Measurements from ENCODE around the gene LAPTM5. TPM values are rescaled to one million over a fixed set of nuclear protein-coding genes. Genes with fewer than 3 reads are reported as not detected.

Gene LAPTM5
- total RNA-seq, 3 donors from 2014 or later: 41.3 to 130 (median 70.1) TPM

DNA sequence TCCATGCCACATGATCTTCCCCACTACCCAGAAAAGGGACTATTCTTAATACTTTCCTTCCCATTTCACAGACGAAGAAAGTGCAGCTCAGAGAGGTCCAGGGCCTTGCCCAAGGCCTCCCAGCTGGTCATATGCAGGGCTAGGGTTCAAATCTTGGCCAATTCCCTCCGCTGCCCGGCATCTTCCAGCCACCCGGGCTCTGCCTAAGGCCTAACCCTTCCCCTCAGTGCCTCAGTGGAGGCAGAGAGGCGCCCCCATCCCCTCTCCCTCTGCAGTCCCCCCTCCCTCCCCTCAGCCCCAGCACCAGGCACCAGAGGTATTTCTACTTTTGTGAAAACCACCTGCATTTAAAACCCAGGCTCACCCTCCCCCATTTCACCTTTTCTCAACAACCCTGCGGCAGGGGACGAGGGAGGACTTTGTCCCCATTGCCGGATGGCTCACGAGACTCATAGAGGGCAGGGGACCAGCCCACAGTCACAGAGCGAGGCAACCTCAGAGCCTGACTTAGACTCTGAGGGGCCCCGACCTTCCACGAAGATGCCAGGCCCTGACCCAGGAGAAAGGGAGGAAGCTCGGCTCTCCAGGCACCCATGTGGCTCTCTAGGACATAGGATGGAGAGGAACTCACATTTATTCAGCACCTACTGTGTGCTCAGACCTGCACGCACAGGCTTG, 12.3 kb downstream of the LAPTM5 start:
- intact Hi-C loops (cut with DNase I; ENCODE audit: low total_unique reads): no loop called here
- no peaks in the 10 kb centered on the region for H3K27me3 ChIP-seq
- H3K4me3 ChIP-seq: no peak overlapping the region

DNA sequence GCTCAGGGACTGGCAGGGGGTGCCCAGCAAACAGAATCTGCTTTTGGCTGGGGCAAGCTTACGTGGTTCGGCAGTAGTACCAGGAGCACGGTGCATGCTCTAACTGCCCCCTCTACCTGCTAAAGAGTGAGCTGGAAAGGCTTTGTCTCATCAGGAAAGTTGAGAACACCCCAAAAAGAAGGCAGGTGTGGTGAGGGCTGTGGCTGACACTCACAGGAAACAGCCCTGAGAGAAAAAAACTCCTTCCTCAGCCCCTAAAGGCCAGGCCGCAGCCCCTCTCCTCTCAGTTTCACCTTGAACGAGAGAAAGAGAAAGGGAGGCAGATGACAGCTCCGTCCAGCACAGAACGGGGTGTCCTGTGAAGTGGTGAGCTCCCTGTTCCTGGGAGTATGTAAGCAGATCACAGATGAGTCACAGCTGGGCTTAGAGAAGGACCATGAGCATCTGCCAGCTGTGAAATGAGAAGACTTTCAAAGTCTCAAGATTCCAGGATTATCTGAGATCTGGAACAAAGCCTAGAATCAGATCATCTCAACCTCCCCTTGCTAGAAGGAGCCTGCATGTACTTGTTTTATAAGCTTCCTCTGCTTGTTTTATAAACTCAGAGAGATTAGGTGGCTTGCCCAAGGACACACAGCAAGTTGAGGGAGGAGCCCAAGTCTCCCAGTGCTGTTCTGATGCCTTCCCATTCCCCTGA, 13.4 kb downstream of the LAPTM5 start:
- intact Hi-C loops (cut with DNase I; ENCODE audit: low total_unique reads): no loop called here
- H3K9me3 ChIP-seq: no peaks in the 10 kb centered on the region
- H3K27me3 ChIP-seq: no peaks in the 10 kb centered on the region
- no peak for DNase-seq (ENCODE audit: low spot score in 2 of 2)
- no peak overlapping the region for H3K4me3 ChIP-seq
- H3K27ac ChIP-seq: no peak overlapping the region
- H3K36me3 ChIP-seq: no peaks in the 10 kb centered on the region
- TF ChIP-seq POLR2A (IDR thresholded peaks at IDR 0.05) (no peak), POLR2AphosphoS5 (IDR thresholded peaks at IDR 0.05) (no peak)
- TF ChIP-seq, protein P1, sequence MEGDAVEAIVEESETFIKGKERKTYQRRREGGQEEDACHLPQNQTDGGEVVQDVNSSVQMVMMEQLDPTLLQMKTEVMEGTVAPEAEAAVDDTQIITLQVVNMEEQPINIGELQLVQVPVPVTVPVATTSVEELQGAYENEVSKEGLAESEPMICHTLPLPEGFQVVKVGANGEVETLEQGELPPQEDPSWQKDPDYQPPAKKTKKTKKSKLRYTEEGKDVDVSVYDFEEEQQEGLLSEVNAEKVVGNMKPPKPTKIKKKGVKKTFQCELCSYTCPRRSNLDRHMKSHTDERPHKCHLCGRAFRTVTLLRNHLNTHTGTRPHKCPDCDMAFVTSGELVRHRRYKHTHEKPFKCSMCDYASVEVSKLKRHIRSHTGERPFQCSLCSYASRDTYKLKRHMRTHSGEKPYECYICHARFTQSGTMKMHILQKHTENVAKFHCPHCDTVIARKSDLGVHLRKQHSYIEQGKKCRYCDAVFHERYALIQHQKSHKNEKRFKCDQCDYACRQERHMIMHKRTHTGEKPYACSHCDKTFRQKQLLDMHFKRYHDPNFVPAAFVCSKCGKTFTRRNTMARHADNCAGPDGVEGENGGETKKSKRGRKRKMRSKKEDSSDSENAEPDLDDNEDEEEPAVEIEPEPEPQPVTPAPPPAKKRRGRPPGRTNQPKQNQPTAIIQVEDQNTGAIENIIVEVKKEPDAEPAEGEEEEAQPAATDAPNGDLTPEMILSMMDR (IDR thresholded peaks at IDR 0.05): no peak
- no peaks in the 10 kb centered on the region for H3K4me1 ChIP-seq

More for the DNA sequence above, 12.3 kb downstream of the LAPTM5 start:
- Histone ChIP-seq H3K4me1 (no peaks in the 10 kb centered on the region), H3K36me3 (no peaks in the 10 kb centered on the region), H3K27ac (peak overlapping the region; percentile 30 to 43), H3K9me3 (no peaks in the 10 kb centered on the region)
- DNase-seq (ENCODE audit: low spot score in 2 of 2): no peak
- TF ChIP-seq POLR2AphosphoS5 (IDR thresholded peaks at IDR 0.05): no peak
- no peak for TF ChIP-seq POLR2A (IDR thresholded peaks at IDR 0.05)
- TF ChIP-seq, protein P1 (IDR thresholded peaks at IDR 0.05): no peak

DNA sequence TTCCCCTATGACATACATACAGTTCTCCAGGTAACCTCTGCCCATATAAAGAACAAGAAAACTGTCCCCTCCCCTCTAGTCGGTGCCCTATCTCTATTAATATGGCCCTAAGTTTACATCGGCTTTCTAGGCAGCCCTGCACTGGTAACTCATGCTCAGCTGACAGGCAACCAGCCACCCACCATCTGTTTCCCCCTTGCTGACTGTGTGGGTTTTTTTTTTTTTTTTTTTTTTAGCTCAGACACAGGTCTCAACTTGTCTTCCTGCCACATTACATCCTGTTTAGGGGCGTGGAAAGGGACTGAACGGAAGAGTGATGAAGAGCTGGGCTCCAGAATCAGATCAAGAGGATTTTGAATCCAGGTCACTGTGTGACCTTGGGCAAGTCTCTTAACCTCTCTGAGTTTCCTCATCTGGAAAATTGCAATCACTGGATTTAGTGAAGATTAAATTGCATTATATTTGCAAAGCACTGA, 14.0 kb downstream of the LAPTM5 start:
- Histone ChIP-seq H3K36me3 (no peaks in the 10 kb centered on the region), H3K27ac (no peak overlapping the region), H3K4me1 (no peaks in the 10 kb centered on the region), H3K9me3 (no peaks in the 10 kb centered on the region), H3K4me3 (no peak overlapping the region), H3K27me3 (no peaks in the 10 kb centered on the region)
- no peak for TF ChIP-seq POLR2AphosphoS5 (IDR thresholded peaks at IDR 0.05)
- TF ChIP-seq POLR2A (IDR thresholded peaks at IDR 0.05): no peak
- TF ChIP-seq, protein P1 (IDR thresholded peaks at IDR 0.05): no peak
- no peak for DNase-seq (ENCODE audit: low spot score in 2 of 2)
- intact Hi-C loops (cut with DNase I; ENCODE audit: low total_unique reads): no loop called here

DNA sequence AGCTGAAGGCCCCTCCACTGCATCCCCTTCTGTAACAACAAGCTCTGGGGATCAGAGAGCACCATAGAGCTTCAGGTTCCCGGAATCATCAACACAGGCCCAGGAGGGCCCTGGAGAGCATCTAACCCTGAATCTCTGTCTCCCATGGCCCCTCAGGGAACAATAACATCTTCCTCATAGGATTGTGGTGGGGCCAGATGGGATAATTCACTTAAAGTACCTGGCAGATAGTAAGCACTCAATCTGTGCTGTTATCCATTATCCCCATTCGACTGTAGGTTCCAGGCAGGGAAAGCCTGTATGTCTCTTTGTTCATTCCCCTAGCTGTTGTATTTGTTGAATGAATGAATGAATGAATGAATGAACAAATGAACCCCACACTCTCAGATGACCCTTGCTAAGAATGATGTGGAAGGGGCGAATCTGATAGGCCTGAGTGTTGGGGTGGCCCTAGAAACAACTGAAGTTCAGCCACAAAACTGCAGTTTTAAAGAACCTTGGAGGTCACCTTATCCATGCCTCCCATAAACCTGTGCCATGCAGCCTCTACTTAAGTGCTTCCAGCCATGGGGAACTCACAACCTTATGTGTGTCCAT, 14.5 kb downstream of the LAPTM5 start:
- TF ChIP-seq POLR2A (IDR thresholded peaks at IDR 0.05): no peak
- TF ChIP-seq POLR2AphosphoS5 (IDR thresholded peaks at IDR 0.05): no peak
- TF ChIP-seq, protein P1 (IDR thresholded peaks at IDR 0.05): no peak
- Histone ChIP-seq H3K36me3 (no peaks in the 10 kb centered on the region), H3K27ac (no peak overlapping the region), H3K27me3 (no peaks in the 10 kb centered on the region), H3K9me3 (no peaks in the 10 kb centered on the region), H3K4me3 (no peak overlapping the region), H3K4me1 (no peaks in the 10 kb centered on the region)
- intact Hi-C loops (cut with DNase I; ENCODE audit: low total_unique reads): no loop called here
- DNase-seq (ENCODE audit: low spot score in 2 of 2): no peak
